ENCODE measurements around the gene DICER1. TPM values are rescaled to one million over a fixed set of nuclear protein-coding genes. Genes with fewer than 3 reads are reported as not detected.

DICER1 gene
- total RNA-seq, 1 experiment from 2014 or later = 62.0 TPM

- no peak overlapping the region for H3K4me3 Mint-ChIP-seq
- 0 out of 2 replicates have a peak, but pooled peaks cover 3% of the 10 kb centered on the region for H3K4me1 Mint-ChIP-seq
- no peaks in the 10 kb centered on the region for H3K36me3 Mint-ChIP-seq
- no peak overlapping the region for H3K27ac Mint-ChIP-seq
- POLR2A ChIA-PET = no interaction called here
- no peak for DNase-seq (ENCODE audit: low spot score)
- TF ChIP-seq NR3C1 (CRISPR knock-in tag; conservative IDR thresholded peaks at IDR 0.05; ENCODE audit: low read depth) = no peak
- no peak for TF ChIP-seq FOXP4 (CRISPR knock-in tag; IDR thresholded peaks at IDR 0.05)
- TF ChIP-seq HMGA2 (CRISPR knock-in tag; IDR thresholded peaks at IDR 0.05) = no peak
- no peak for TF ChIP-seq ATF1 (CRISPR knock-in tag; IDR thresholded peaks at IDR 0.05)
- no peak for TF ChIP-seq PREB (CRISPR knock-in tag; IDR thresholded peaks at IDR 0.05; ENCODE audit: borderline replicate concordance)
- TF ChIP-seq E2F1 (CRISPR knock-in tag; IDR thresholded peaks at IDR 0.05) = no peak
- no peak for TF ChIP-seq IRF1 (CRISPR knock-in tag; IDR thresholded peaks at IDR 0.05)
- TF ChIP-seq CREB1 (CRISPR knock-in tag; IDR thresholded peaks at IDR 0.05) = no peak
- no peak for TF ChIP-seq SMAD3 (CRISPR knock-in tag; IDR thresholded peaks at IDR 0.05; ENCODE audit: borderline replicate concordance)
- TF ChIP-seq SMAD4 (CRISPR knock-in tag; IDR thresholded peaks at IDR 0.05) = no peak
- CTCF ChIA-PET = no interaction called here
- ATAC-seq = no peak
- H3K9me3 Mint-ChIP-seq = no peaks in the 10 kb centered on the region
- H3K27me3 Mint-ChIP-seq (ENCODE audit: low read depth) = no peaks in the 10 kb centered on the region
Measured at GRCh38 chr14:95067526-95067925, 89.8 kb downstream of the DICER1 start.

GRCh38 chr14:95066427-95066986 lies 90.8 kb downstream of the DICER1 start:
- TF ChIP-seq CREM (CRISPR knock-in tag; IDR thresholded peaks at IDR 0.05) (no peak), ZNF671 (CRISPR knock-in tag; IDR thresholded peaks at IDR 0.05) (no peak), PREB (CRISPR knock-in tag; IDR thresholded peaks at IDR 0.05; ENCODE audit: borderline replicate concordance) (no peak), FOXP4 (CRISPR knock-in tag; IDR thresholded peaks at IDR 0.05) (no peak), ATF6 (CRISPR knock-in tag; IDR thresholded peaks at IDR 0.05) (no peak)
- no peaks in the 10 kb centered on the region for H3K27me3 Mint-ChIP-seq (ENCODE audit: low read depth)
- H3K4me1 Mint-ChIP-seq = no peaks in the 10 kb centered on the region
- DNase-seq (ENCODE audit: low spot score) = no peak
- ATAC-seq = no peak
- CTCF ChIA-PET = no interaction called here
- POLR2A ChIA-PET = no interaction called here
- no peaks in the 10 kb centered on the region for H3K36me3 Mint-ChIP-seq
- no peaks in the 10 kb centered on the region for H3K9me3 Mint-ChIP-seq
- no peak overlapping the region for H3K27ac Mint-ChIP-seq
- no peak overlapping the region for H3K4me3 Mint-ChIP-seq
